ENCODE results near the gene FAH.

Gene FAH

DNA sequence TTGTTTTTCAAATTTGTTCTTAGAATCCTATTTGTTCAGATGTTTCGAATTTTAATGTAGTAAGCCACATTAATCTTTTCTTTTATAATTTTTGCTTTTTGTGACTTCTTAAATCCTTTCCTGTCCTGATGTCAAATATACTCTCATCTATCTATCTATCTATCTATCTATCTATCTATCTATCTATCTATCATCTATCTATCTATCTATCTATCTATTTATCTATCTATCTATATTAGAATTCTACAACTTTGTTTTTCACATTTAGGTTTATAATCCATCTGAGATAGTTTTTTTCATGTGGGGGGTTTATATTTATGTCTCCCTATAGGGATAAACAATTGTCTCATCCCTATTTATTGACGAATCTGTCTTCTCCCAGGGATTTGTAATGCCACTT is 67.2 kb downstream of the FAH start:
- ChIA-PET CTCF (no interaction called here), POLR2A (no interaction called here)
- TF ChIP-seq, protein P1, sequence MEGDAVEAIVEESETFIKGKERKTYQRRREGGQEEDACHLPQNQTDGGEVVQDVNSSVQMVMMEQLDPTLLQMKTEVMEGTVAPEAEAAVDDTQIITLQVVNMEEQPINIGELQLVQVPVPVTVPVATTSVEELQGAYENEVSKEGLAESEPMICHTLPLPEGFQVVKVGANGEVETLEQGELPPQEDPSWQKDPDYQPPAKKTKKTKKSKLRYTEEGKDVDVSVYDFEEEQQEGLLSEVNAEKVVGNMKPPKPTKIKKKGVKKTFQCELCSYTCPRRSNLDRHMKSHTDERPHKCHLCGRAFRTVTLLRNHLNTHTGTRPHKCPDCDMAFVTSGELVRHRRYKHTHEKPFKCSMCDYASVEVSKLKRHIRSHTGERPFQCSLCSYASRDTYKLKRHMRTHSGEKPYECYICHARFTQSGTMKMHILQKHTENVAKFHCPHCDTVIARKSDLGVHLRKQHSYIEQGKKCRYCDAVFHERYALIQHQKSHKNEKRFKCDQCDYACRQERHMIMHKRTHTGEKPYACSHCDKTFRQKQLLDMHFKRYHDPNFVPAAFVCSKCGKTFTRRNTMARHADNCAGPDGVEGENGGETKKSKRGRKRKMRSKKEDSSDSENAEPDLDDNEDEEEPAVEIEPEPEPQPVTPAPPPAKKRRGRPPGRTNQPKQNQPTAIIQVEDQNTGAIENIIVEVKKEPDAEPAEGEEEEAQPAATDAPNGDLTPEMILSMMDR (IDR thresholded peaks at IDR 0.05; ENCODE audit: control extremely low read depth, extremely low read depth, low read depth, missing control alignments): no peak
- no peak for DNase-seq (ENCODE audit: extremely low spot score)

DNA sequence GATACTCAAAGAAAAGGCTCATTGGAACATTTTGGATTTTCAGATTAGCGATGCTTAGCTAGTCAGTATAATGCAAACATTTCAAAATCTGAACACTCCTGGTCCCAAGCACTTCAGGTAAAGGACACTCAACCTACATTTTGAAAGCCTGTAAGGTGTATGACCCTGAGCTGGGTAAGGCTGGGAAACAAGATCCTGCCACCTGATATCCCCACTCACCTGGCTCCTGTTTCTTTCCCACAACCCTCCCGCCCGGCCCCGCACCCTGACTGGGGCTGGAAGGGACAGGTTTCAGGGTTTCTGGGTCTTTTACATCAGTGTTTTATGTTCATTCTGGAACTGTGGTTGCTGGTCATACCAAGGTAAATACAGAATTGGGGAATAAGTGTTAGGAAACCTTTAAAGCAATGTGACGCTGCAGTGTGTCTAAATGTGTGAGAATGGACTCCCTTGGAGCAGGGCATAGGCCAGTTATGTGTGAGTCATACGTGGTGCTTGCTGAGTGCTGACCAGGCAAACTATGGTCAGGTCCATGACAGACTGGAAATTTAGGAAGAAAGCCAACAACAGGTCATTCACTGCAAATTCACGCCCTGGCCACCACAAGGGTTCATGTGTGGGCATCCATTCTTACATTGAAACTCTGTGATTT is 76.3 kb downstream of the FAH start:
- TF ChIP-seq, protein P1 (IDR thresholded peaks at IDR 0.05; ENCODE audit: control extremely low read depth, extremely low read depth, low read depth, missing control alignments): no peak
- POLR2A ChIA-PET: no interaction called here
- no peak for DNase-seq (ENCODE audit: extremely low spot score)
- CTCF ChIA-PET: interaction anchor here (0.9 kb wide), 1 partner anchor 12 kb away, joined by 4 read pairs; no protein-coding TSS in a partner anchor

DNA sequence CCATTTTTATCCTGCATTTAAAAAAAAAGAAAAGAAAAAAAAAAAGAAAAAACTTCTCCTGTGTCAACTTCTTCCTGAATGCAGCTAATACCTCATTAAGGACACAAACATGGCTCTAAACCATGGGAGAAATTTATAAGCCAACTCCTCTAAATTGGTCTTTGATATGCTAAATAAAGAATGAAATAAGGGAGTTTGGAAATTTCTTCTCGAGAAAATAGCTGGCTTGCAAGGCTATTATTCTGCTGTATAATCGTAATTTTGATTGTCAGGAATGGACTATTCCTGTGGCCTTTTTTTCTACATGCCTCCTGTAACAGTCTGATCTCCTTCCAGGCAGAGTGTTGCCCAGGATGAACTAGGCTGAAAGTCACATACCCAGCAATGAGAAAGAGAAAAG is 78.6 kb downstream of the FAH start:
- no peak for DNase-seq (ENCODE audit: extremely low spot score)
- CTCF ChIA-PET: interaction anchor here (1.0 to 1.5 kb wide), 3 partner anchors 10 to 1035 kb away, joined by 3 read pairs; no protein-coding TSS in a partner anchor
- TF ChIP-seq, protein P1 (IDR thresholded peaks at IDR 0.05; ENCODE audit: control extremely low read depth, extremely low read depth, low read depth, missing control alignments): no peak
- POLR2A ChIA-PET: no interaction called here

DNA sequence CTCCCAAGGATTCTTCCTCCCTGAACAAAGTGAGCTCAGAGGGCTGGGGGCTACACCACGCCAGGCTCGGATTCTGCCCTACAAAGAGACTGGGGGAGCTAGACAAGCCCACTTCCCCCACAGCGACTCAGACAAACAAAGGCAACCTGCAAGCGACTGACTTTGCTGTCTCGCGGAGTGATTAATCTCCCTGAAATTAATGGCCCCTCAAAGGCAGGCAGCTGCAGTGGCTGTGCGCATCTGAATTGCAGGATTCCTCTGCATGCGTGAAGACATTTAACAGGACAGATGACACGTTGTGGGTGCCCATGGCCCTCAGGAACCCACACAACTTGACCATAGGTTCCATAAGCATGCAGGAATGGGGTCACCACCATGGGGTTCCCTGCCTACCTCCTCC is 80.8 kb downstream of the FAH start:
- ChIA-PET POLR2A (no interaction called here), CTCF (interaction anchor here (1.0 kb wide), 1 partner anchor 17 kb away, joined by 3 read pairs; no protein-coding TSS in a partner anchor)
- DNase-seq (ENCODE audit: extremely low spot score): no peak
- TF ChIP-seq, protein P1 (IDR thresholded peaks at IDR 0.05; ENCODE audit: control extremely low read depth, extremely low read depth, low read depth, missing control alignments): no peak

DNA sequence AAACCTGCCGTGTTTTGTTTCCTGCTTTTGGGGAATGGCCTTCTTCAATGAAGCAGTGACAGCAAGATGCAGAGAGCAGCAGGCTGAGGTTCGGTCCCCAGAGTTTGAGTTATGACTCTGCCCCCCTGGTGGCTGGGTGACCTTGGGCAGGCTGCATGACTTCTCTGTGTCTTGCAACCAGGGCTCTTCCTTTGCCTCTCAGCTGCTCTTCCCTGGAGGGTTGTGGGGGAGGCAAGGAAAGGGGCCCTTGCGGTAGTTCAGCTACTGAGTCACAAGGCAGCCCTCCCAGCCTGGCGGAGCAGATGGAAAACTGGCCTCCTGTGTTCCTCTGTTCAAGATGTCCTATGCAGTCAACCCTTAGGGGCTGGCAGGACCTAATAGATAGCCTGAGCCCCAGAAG is 82.1 kb downstream of the FAH start:
- TF ChIP-seq, protein P1 (IDR thresholded peaks at IDR 0.05; ENCODE audit: control extremely low read depth, extremely low read depth, low read depth, missing control alignments): peak; percentile 52
- DNase-seq (ENCODE audit: extremely low spot score): peak; percentile 61
- POLR2A ChIA-PET: no interaction called here
- CTCF ChIA-PET: interaction anchor here (2.0 kb wide), 1 partner anchor 53 kb away, joined by 5 read pairs; no protein-coding TSS in a partner anchor
